ENCODE data around the gene PRKD1.
A peak's percentile ranks its signal among the peaks of the same experiment; 100 is the strongest.
"Not testable (repeated sequence)": the region's sequence is repeated elsewhere in the genome, so short reads cannot be mapped to it uniquely, and the experiment has no call there.

The PRKD1 gene

GRCh38 chr14:29782041-29782440, 145.6 kb downstream of the PRKD1 start:
- Mint-ChIP-seq H3K27ac (no peak overlapping the region), H3K36me3 (no peaks in the 10 kb centered on the region), H3K4me1 (no peaks in the 10 kb centered on the region), H3K27me3 (no peaks in the 10 kb centered on the region), H3K9me3 (peaks cover 7 to 20% of the 10 kb centered on the region in 2 donors), H3K4me3 (no peak overlapping the region)
- DNase-seq: no peak
- ATAC-seq (replicated peaks): no peak

GRCh38 chr14:29777142-29777541, 150.5 kb downstream of the PRKD1 start:
- H3K9me3 Mint-ChIP-seq: peaks cover 10 to 26% of the 10 kb centered on the region in 2 donors
- not testable (repeated sequence) for H3K4me3 Mint-ChIP-seq; H3K4me1 Mint-ChIP-seq; H3K36me3 Mint-ChIP-seq; H3K27me3 Mint-ChIP-seq; H3K27ac Mint-ChIP-seq; DNase-seq; ATAC-seq (replicated peaks)

- H3K27me3 Mint-ChIP-seq: no peaks in the 10 kb centered on the region
- peaks cover 16 to 25% of the 10 kb centered on the region in 2 donors for H3K9me3 Mint-ChIP-seq
- no peak overlapping the region for H3K4me3 Mint-ChIP-seq
- ATAC-seq (replicated peaks): no peak
- H3K27ac Mint-ChIP-seq: no peak overlapping the region
- no peaks in the 10 kb centered on the region for H3K4me1 Mint-ChIP-seq
- H3K36me3 Mint-ChIP-seq: no peaks in the 10 kb centered on the region
- DNase-seq: no peak
These were observed 153.7 kb downstream of the PRKD1 start for GRCh38 chr14:29773990-29774389.

- H3K27me3 Mint-ChIP-seq: no peaks in the 10 kb centered on the region
These were observed 164.2 kb downstream of the PRKD1 start for GRCh38 chr14:29763342-29763858.

GRCh38 chr14:29759521-29760340, 167.9 kb downstream of the PRKD1 start:
- Mint-ChIP-seq H3K36me3 (no peaks in the 10 kb centered on the region), H3K27ac (no peak overlapping the region), H3K9me3 (peaks cover 0 to 2% of the 10 kb centered on the region in 2 donors), H3K27me3 (no peaks in the 10 kb centered on the region), H3K4me3 (no peak overlapping the region), H3K4me1 (peaks cover 0 to 4% of the 10 kb centered on the region in 2 donors)
- ATAC-seq (replicated peaks) (peak; percentile 34 to 79), DNase-seq (no peak)

More at GRCh38 chr14:29763342-29763858, 164.2 kb downstream of the PRKD1 start:
- no peaks in the 10 kb centered on the region for H3K4me1 Mint-ChIP-seq
- no peak overlapping the region for H3K27ac Mint-ChIP-seq
- H3K9me3 Mint-ChIP-seq: peaks cover 0 to 5% of the 10 kb centered on the region in 2 donors
- no peak overlapping the region for H3K4me3 Mint-ChIP-seq
- DNase-seq (no peak), ATAC-seq (replicated peaks) (no peak)
- H3K36me3 Mint-ChIP-seq: no peaks in the 10 kb centered on the region

- no peak for ATAC-seq (replicated peaks)
- Mint-ChIP-seq H3K27me3 (no peaks in the 10 kb centered on the region), H3K9me3 (peaks cover 0 to 3% of the 10 kb centered on the region in 2 donors), H3K4me3 (no peak overlapping the region), H3K4me1 (peaks cover 0 to 4% of the 10 kb centered on the region in 2 donors), H3K36me3 (no peaks in the 10 kb centered on the region), H3K27ac (no peak overlapping the region)
- no peak for DNase-seq
These were observed 169.9 kb downstream of the PRKD1 start for GRCh38 chr14:29757711-29758233.

- Mint-ChIP-seq H3K27me3 (no peaks in the 10 kb centered on the region), H3K4me1 (peaks cover 0 to 4% of the 10 kb centered on the region in 2 donors), H3K36me3 (no peaks in the 10 kb centered on the region), H3K27ac (no peak overlapping the region), H3K9me3 (peaks cover 0 to 3% of the 10 kb centered on the region in 2 donors), H3K4me3 (no peak overlapping the region)
- DNase-seq: no peak
- no peak for ATAC-seq (replicated peaks)
These were observed 170.4 kb downstream of the PRKD1 start for GRCh38 chr14:29757188-29757680.

- H3K9me3 Mint-ChIP-seq: peaks cover 3% of the 10 kb centered on the region in 2 donors
- H3K4me1 Mint-ChIP-seq: peaks cover 0 to 4% of the 10 kb centered on the region in 2 donors
- no peaks in the 10 kb centered on the region for H3K36me3 Mint-ChIP-seq
- H3K4me3 Mint-ChIP-seq: no peak overlapping the region
- H3K27me3 Mint-ChIP-seq: no peaks in the 10 kb centered on the region
- ATAC-seq (replicated peaks) (no peak), DNase-seq (no peak)
- H3K27ac Mint-ChIP-seq: no peak overlapping the region
These were observed 171.6 kb downstream of the PRKD1 start for GRCh38 chr14:29756019-29756385.

- H3K27me3 Mint-ChIP-seq: no peaks in the 10 kb centered on the region
- no peak overlapping the region for H3K27ac Mint-ChIP-seq
- ATAC-seq (replicated peaks) (no peak), DNase-seq (no peak)
- H3K4me3 Mint-ChIP-seq: no peak overlapping the region
- H3K36me3 Mint-ChIP-seq: no peaks in the 10 kb centered on the region
- H3K9me3 Mint-ChIP-seq: peaks cover 3% of the 10 kb centered on the region in 2 donors
- peaks cover 0 to 4% of the 10 kb centered on the region in 2 donors for H3K4me1 Mint-ChIP-seq
These were observed 172.2 kb downstream of the PRKD1 start for GRCh38 chr14:29755311-29756018.

GRCh38 chr14:29754134-29754533, 173.5 kb downstream of the PRKD1 start:
- no peak for ATAC-seq (replicated peaks)
- no peaks in the 10 kb centered on the region for H3K36me3 Mint-ChIP-seq
- H3K4me1 Mint-ChIP-seq: peaks cover 0 to 4% of the 10 kb centered on the region in 2 donors
- DNase-seq: no peak
- no peak overlapping the region for H3K4me3 Mint-ChIP-seq
- H3K27me3 Mint-ChIP-seq: no peaks in the 10 kb centered on the region
- H3K9me3 Mint-ChIP-seq: peaks cover 3% of the 10 kb centered on the region in 2 donors
- no peak overlapping the region for H3K27ac Mint-ChIP-seq

- Mint-ChIP-seq H3K4me3 (no peak overlapping the region), H3K9me3 (peaks cover 3% of the 10 kb centered on the region in 2 donors), H3K36me3 (no peaks in the 10 kb centered on the region), H3K4me1 (no peaks in the 10 kb centered on the region), H3K27me3 (no peaks in the 10 kb centered on the region), H3K27ac (no peak overlapping the region)
- no peak for ATAC-seq (replicated peaks)
- DNase-seq: no peak
These were observed 175.3 kb downstream of the PRKD1 start for GRCh38 chr14:29752221-29752923.

- H3K4me3 Mint-ChIP-seq: no peak overlapping the region
These were observed 177.8 kb downstream of the PRKD1 start for GRCh38 chr14:29749829-29750228.

GRCh38 chr14:29749327-29749726, 178.3 kb downstream of the PRKD1 start:
- H3K9me3 Mint-ChIP-seq: peaks cover 3% of the 10 kb centered on the region in 2 donors
- H3K4me3 Mint-ChIP-seq: no peak overlapping the region
- no peaks in the 10 kb centered on the region for H3K27me3 Mint-ChIP-seq
- no peaks in the 10 kb centered on the region for H3K4me1 Mint-ChIP-seq
- no peak overlapping the region for H3K27ac Mint-ChIP-seq
- H3K36me3 Mint-ChIP-seq: no peaks in the 10 kb centered on the region
- DNase-seq (no peak), ATAC-seq (replicated peaks) (no peak)

More at GRCh38 chr14:29749829-29750228, 177.8 kb downstream of the PRKD1 start:
- no peak for DNase-seq
- Mint-ChIP-seq H3K36me3 (no peaks in the 10 kb centered on the region), H3K27me3 (no peaks in the 10 kb centered on the region), H3K27ac (no peak overlapping the region), H3K4me1 (no peaks in the 10 kb centered on the region), H3K9me3 (peaks cover 3% of the 10 kb centered on the region in 2 donors)
- no peak for ATAC-seq (replicated peaks)

GRCh38 chr14:29745863-29746262, 181.8 kb downstream of the PRKD1 start:
- no peaks in the 10 kb centered on the region for H3K4me1 Mint-ChIP-seq
- no peaks in the 10 kb centered on the region for H3K9me3 Mint-ChIP-seq
- H3K27ac Mint-ChIP-seq: no peak overlapping the region
- ATAC-seq (replicated peaks): no peak
- H3K27me3 Mint-ChIP-seq: no peaks in the 10 kb centered on the region
- no peak overlapping the region for H3K4me3 Mint-ChIP-seq
- H3K36me3 Mint-ChIP-seq: no peaks in the 10 kb centered on the region
- no peak for DNase-seq
